ENCODE results near the gene CMTM6. TPM values are rescaled to one million over a fixed set of nuclear protein-coding genes. Genes with fewer than 3 reads are reported as not detected.

The CMTM6 gene
- total RNA-seq, 1 experiment from 2014 or later = 43.5 TPM

GRCh38 chr3:32493437-32494414 is 8.9 kb downstream of the CMTM6 start:
- Histone ChIP-seq H4K91ac (ENCODE audit: insufficient read length, low read depth, low read length) (no peak overlapping the region), H2BK15ac (ENCODE audit: low read depth, low read length) (no peak overlapping the region), H3K9me3 (ENCODE audit: control insufficient read depth, low read depth, low read length) (no peaks in the 10 kb centered on the region), H4K5ac (ENCODE audit: insufficient read length, low read depth, low read length) (no peak overlapping the region), H3K23me2 (ENCODE audit: insufficient read length, low read depth, low read length, poor library complexity, severe bottlenecking) (no peaks in the 10 kb centered on the region), H3K9ac (ENCODE audit: extremely low read depth, insufficient read length, low read length) (no peak overlapping the region), H3K27me3 (ENCODE audit: insufficient read depth, low read length) (no peaks in the 10 kb centered on the region), H3K79me2 (ENCODE audit: insufficient read depth, low read length) (no peaks in the 10 kb centered on the region; the same call in 1 of the 2 replicates), H4K8ac (replicated peaks; ENCODE audit: insufficient read length, low read depth, low read length) (no peak overlapping the region), H3K23ac (ENCODE audit: insufficient read length, low read depth, low read length) (no peak overlapping the region), H2AK5ac (ENCODE audit: insufficient read length, low read length) (no peak overlapping the region), H3K4me1 (ENCODE audit: insufficient read depth, low read length) (no peaks in the 10 kb centered on the region), H3K18ac (ENCODE audit: insufficient read length, low read depth, low read length) (no peak overlapping the region), H3K4me2 (ENCODE audit: insufficient read depth, insufficient read length, low read length) (no peak overlapping the region), H3K56ac (ENCODE audit: insufficient read length, low read depth, low read length) (no peak overlapping the region), H3K14ac (ENCODE audit: insufficient read depth, low read length) (no peak overlapping the region), H4K20me1 (ENCODE audit: control insufficient read depth, insufficient read depth, insufficient read length) (no peaks in the 10 kb centered on the region), H3K79me1 (ENCODE audit: insufficient read depth, low read depth, low read length, poor library complexity, severe bottlenecking) (no peaks in the 10 kb centered on the region), H2BK20ac (ENCODE audit: low read depth, low read length, poor library complexity, severe bottlenecking) (no peak overlapping the region), H3T11ph (ENCODE audit: low read length) (no peak overlapping the region), H3K27ac (ENCODE audit: insufficient read length, low read depth, low read length) (no peak overlapping the region), H2AFZ (ENCODE audit: low read length) (no peak overlapping the region), H2BK12ac (ENCODE audit: insufficient read length, low read depth, low read length) (no peak overlapping the region), H2BK5ac (ENCODE audit: insufficient read length, low read length) (no peak overlapping the region), H3K4ac (ENCODE audit: low read depth, low read length) (no peak overlapping the region), H2BK120ac (ENCODE audit: low read depth, low read length, poor library complexity, severe bottlenecking) (no peak overlapping the region)
- H3K36me3 Mint-ChIP-seq (ENCODE audit: insufficient read depth in 1 of 3, low read depth in 3 of 3) = peaks cover 3 to 9% (median 5%) of the 10 kb centered on the region in 3 experiments; a peak in 4 of 7 replicates
- H3K4me1 Mint-ChIP-seq = no peaks in the 10 kb centered on the region
- TF ChIP-seq CTCF (conservative IDR thresholded peaks at IDR 0.05) = no peak
- no peak overlapping the region for H3K27ac Mint-ChIP-seq
- no peaks in the 10 kb centered on the region for H3K27me3 Mint-ChIP-seq (ENCODE audit: low read depth)
- H3K9me3 Mint-ChIP-seq = no peaks in the 10 kb centered on the region; a peak in 1 of 5 replicates
- no CpG with 5 or more reads among the region's 3 CpGs for WGBS (ENCODE audit: extremely low coverage, insufficient read length, low lambda C conversion rate)
- no peak for DNase-seq
- no peak overlapping the region for H3K4me3 Mint-ChIP-seq
